Lower lobe of right lung (tissue), 2 donors: ENCODE results near the gene PYDC1. TPM values are rescaled to one million over a fixed set of nuclear protein-coding genes. Genes with fewer than 3 reads are reported as not detected.

ENCODE experiments used
- ATAC-seq, 2 donors: fragments of 200-7000 bp; cut with Tn5 transposase; one replicate each; pipeline ENCODE4 v1.9.1; 2020 to 2022; ENCODE audit warnings: mild to moderate bottlenecking in 2 of 2, moderate library complexity in 2 of 2
- DNase-seq: peaks from one replicate; pipeline ENCODE4 v3.0.0-alpha.2; 2020
- H3K27ac ChIP-seq: fragments of 200-600 bp; one replicate; pipeline ENCODE4 v1.8.0; 2022
- H3K27me3 ChIP-seq: fragments of 200-600 bp; one replicate; pipeline ENCODE4 v1.8.0; 2022; ENCODE audit warnings: low read depth
- H3K36me3 ChIP-seq: fragments of 200-600 bp; one replicate; pipeline ENCODE4 v1.8.0; 2022; ENCODE audit warnings: mild to moderate bottlenecking
- H3K4me1 ChIP-seq: fragments of 200-600 bp; one replicate; pipeline ENCODE4 v1.8.0; 2022
- H3K4me3 ChIP-seq: fragments of 200-600 bp; one replicate; pipeline ENCODE4 v1.8.0; 2022; ENCODE audit warnings: mild to moderate bottlenecking
- H3K9me3 ChIP-seq: fragments of 200-600 bp; one replicate; pipeline ENCODE4 v1.8.0; 2022
- intact Hi-C: fragments of 100-400 bp; cut with DNase I; formaldehyde crosslinking; loops from one replicate; pipeline ENCODE4 v1.11.0; 2022
- total RNA-seq: library from RNA; stranded (reverse); fragmentation: NEBNext Ultra II Directional; extraction: Animal tissue kit (Norgen Biotek cat#: 25700); gene quantifications from one replicate; pipeline ENCODE4 v1.2.1, GENCODE V29; 2021
- TF ChIP-seq, protein P1 (sequence below): fragments of 200-600 bp; IDR thresholded peaks from one replicate; pipeline ENCODE4 v1.8.0; 2022; ENCODE audit warnings: antibody characterized with exemption, mild to moderate bottlenecking
- donor health status: DM: no; HTN: yes; CAD: no; lungs with severe emphysema.

Gene PYDC1
- total RNA-seq, 1 donor from 2014 or later: not detected

DNA sequence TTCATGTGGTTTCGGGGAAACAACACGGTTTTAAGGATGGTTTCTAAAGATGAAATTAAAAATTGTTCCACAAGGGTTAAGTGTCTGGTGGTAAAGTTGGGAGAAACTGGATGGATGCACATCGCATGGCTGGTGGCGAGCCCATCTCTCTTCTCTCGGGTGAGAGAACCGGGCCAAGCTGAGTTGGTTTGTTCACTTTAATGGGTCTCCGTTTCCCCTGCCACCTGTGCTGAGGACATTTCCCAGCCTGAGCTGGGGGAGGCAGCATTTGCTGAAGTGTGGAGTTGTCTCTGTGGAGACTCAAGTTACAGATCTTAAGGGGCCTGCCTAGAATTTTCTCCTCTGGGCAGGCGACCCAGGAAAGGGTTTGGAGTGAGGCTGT, 29.1 kb downstream of the PYDC1 start:
- H3K27me3 ChIP-seq: no peaks in the 10 kb centered on the region
- H3K4me1 ChIP-seq: peaks cover 17% of the 10 kb centered on the region
- no peak overlapping the region for H3K27ac ChIP-seq
- DNase-seq (no peak), ATAC-seq (no peak)
- intact Hi-C loops: no loop called here
- no peaks in the 10 kb centered on the region for H3K9me3 ChIP-seq
- TF ChIP-seq, protein P1, sequence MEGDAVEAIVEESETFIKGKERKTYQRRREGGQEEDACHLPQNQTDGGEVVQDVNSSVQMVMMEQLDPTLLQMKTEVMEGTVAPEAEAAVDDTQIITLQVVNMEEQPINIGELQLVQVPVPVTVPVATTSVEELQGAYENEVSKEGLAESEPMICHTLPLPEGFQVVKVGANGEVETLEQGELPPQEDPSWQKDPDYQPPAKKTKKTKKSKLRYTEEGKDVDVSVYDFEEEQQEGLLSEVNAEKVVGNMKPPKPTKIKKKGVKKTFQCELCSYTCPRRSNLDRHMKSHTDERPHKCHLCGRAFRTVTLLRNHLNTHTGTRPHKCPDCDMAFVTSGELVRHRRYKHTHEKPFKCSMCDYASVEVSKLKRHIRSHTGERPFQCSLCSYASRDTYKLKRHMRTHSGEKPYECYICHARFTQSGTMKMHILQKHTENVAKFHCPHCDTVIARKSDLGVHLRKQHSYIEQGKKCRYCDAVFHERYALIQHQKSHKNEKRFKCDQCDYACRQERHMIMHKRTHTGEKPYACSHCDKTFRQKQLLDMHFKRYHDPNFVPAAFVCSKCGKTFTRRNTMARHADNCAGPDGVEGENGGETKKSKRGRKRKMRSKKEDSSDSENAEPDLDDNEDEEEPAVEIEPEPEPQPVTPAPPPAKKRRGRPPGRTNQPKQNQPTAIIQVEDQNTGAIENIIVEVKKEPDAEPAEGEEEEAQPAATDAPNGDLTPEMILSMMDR: no peak
- H3K36me3 ChIP-seq: peaks cover 100% of the 10 kb centered on the region
- H3K4me3 ChIP-seq: no peak overlapping the region

DNA sequence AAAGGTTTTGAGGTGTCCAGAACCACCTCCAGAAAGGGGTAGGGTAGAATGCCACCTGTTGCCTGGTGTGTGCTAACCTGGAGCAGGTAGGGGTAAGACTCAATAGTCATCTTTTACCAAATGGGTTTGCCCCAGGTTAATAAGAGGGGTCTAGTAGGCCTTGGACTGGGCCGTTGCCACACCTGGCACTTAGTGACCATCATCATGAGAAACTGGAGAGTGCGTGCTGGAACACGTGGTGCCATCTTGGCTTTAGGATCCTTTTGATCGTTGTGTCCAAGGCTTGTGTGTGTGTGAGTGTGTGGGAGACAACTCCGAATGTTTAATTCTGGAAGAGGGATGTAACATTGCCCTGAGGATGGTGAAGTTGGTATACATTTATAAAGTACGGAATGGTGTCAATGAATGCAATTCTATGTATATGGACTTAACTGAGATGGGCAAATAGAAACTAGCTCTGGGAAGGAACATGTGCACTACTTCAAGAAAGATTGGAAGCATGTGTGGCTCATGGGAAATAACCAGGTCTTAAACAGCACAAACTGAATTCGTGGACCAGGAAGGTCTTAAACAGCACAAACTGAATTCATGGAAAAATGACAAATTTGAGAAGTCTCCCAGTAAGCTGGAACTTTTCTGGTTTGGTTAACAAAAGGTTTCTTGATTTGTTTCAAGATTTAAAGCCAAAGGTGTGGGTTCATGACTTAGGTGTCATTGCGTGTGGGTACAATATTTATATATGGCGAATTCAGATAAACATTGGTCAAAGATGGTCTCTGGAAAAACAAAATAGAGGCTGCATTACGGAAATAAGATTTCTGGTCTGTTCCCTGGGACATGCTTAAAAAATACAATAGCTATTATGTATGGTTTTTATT, 29.8 kb downstream of the PYDC1 start:
- intact Hi-C loops: no loop called here
- peaks cover 100% of the 10 kb centered on the region for H3K36me3 ChIP-seq
- no peak overlapping the region for H3K4me3 ChIP-seq
- ATAC-seq: no peak
- no peaks in the 10 kb centered on the region for H3K27me3 ChIP-seq
- peaks cover 24% of the 10 kb centered on the region for H3K4me1 ChIP-seq
- H3K27ac ChIP-seq: no peak overlapping the region
- TF ChIP-seq, protein P1: no peak
- H3K9me3 ChIP-seq: no peaks in the 10 kb centered on the region
- DNase-seq: no peak

DNA sequence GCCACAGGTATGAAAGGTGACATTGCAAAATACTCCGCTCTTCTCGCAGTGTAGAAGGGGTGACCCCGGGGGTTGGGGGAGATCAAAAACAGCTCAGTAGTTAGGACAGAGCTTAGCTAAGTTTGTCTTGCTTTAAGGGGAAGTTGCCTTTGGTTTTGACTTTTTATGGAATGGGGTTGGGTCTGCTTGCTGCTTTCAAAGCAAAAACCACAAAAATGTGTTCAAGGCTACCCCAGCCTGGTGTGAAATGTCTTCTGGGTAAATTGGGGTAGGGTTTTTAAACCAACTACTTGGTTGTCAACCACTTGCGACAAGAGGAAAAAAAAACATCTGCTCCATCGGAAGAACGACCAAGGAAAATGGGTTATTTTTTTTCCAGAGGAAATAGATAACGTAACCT, 30.8 kb downstream of the PYDC1 start:
- H3K9me3 ChIP-seq: no peaks in the 10 kb centered on the region
- peaks cover 34% of the 10 kb centered on the region for H3K4me1 ChIP-seq
- no peak for DNase-seq
- ATAC-seq: no peak
- no peak overlapping the region for H3K27ac ChIP-seq
- no peaks in the 10 kb centered on the region for H3K27me3 ChIP-seq
- no peak overlapping the region for H3K4me3 ChIP-seq
- TF ChIP-seq, protein P1: no peak
- intact Hi-C loops: no loop called here
- peaks cover 90% of the 10 kb centered on the region for H3K36me3 ChIP-seq

DNA sequence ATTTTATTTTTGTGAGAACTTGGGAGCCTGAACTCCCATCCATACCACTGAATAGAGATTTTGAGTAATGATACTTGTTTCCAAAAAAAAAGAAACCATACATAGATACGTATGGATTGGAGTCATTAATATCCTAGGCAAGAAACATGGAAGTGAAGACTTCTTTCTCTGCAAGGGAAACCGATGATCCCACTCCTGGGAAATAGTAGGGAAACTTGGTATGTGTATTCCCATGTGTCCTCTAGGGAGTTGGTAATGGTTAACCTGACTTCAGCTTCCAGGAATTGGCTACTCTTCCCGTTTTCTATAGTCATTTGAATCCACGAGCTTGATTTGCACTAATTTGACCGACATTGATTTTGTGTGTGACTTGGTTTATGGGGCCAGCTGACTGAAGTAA, 31.6 kb downstream of the PYDC1 start:
- Histone ChIP-seq H3K27ac (no peak overlapping the region), H3K36me3 (peaks cover 82% of the 10 kb centered on the region), H3K4me1 (peaks cover 36% of the 10 kb centered on the region), H3K9me3 (no peaks in the 10 kb centered on the region), H3K4me3 (no peak overlapping the region), H3K27me3 (no peaks in the 10 kb centered on the region)
- ATAC-seq: no peak
- intact Hi-C loops: no loop called here
- DNase-seq: no peak
- TF ChIP-seq, protein P1: no peak

DNA sequence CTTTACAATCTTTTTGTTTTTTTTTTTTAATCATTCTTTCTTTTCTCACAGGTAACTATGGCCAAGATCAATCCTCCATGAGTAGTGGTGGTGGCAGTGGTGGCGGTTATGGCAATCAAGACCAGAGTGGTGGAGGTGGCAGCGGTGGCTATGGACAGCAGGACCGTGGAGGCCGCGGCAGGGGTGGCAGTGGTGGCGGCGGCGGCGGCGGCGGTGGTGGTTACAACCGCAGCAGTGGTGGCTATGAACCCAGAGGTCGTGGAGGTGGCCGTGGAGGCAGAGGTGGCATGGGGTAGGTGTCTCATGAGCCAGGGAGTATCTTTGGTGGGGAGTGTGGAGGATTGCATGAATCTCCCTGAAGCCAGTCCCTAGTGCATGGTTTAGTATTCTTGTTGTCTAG, 32.0 kb downstream of the PYDC1 start:
- peaks cover 36% of the 10 kb centered on the region for H3K4me1 ChIP-seq
- intact Hi-C loops: no loop called here
- no peak for ATAC-seq
- H3K4me3 ChIP-seq: no peak overlapping the region
- no peaks in the 10 kb centered on the region for H3K27me3 ChIP-seq
- H3K27ac ChIP-seq: no peak overlapping the region
- no peak for DNase-seq
- no peaks in the 10 kb centered on the region for H3K9me3 ChIP-seq
- TF ChIP-seq, protein P1: no peak
- H3K36me3 ChIP-seq: peaks cover 77% of the 10 kb centered on the region
